ENCODE data around the gene ARHGAP1. TPM values are rescaled to one million over a fixed set of nuclear protein-coding genes. Genes with fewer than 3 reads are reported as not detected.

The ARHGAP1 gene
- total RNA-seq, 1 experiment from 2014 or later = 21.8 TPM

DNA sequence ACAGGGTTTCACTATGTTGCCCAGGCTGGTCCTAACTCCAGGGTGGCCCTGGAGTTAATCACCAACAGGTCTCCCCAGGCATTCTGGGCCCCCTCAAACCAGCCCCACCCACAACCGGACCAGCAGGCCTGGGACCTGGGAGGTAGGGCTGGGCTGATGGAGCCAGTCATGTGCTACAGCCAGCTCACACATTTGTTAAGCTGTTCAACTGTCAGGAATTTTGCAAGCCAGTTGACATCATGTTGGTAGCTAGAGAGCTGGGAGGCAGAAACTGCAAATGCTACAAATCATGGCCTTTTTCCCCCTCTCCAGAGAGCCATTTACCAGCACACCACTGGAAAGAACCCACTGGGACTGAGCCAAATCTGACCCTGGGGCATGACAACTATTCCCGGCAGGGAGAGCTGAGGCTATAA lies 6.8 kb downstream of the ARHGAP1 start:
- Histone ChIP-seq H3K9me3 (replicated peaks) (no peaks in the 10 kb centered on the region), H3K27ac (no peak overlapping the region), H3K36me3 (peaks cover 6% of the 10 kb centered on the region; the same call in 1 of the 2 replicates), H3K27me3 (no peaks in the 10 kb centered on the region), H3K4me1 (no peaks in the 10 kb centered on the region), H3K4me3 (no peak overlapping the region)
- DNase-seq = no peak

DNA sequence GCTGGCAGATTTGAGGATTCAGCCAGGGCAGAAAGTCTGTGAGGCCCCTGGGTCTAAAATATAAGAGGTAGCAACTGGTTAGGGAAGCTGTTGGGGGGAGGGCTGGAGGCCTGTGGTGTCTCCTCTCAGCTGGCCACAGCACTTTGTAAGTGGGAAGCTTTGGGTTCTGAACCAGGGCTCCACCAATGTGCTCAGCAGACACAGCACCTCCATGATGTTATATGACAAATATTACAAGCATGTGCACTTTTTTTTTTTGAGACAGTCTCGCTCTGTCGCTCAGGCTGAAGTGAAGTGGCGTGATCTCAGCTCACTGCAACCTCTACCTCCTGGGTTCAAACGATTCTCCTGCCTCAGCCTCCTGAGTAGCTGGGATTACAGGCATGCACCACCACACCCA lies 8.0 kb downstream of the ARHGAP1 start:
- no peaks in the 10 kb centered on the region for H3K27me3 ChIP-seq
- no peaks in the 10 kb centered on the region for H3K9me3 ChIP-seq (replicated peaks)
- peaks cover 12% of the 10 kb centered on the region; the same call in 1 of the 2 replicates for H3K36me3 ChIP-seq
- H3K4me3 ChIP-seq = no peak overlapping the region
- no peak for DNase-seq
- no peak overlapping the region for H3K27ac ChIP-seq
- H3K4me1 ChIP-seq = no peaks in the 10 kb centered on the region

DNA sequence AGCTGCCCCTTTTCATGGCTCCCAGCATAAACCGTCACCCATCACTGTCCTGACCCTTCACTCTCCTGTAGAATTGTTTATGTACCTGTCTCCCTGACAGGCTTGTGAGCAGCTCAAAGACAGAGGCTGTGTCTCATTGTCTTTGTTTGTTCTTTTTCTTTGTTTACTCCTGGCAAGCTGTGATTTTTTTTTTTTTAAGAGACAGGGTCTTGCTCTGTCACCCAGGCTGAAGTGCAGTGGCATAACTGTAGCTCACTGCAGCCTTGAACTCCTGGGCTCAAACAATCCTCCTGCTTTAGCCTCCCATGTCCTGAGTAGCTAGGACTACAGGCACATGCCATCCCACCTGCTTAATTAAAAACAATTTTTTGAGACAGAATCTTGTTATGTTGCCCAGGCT lies 9.7 kb downstream of the ARHGAP1 start:
- H3K36me3 ChIP-seq = peaks cover 14% of the 10 kb centered on the region; the same call in 1 of the 2 replicates
- no peak overlapping the region for H3K27ac ChIP-seq

DNA sequence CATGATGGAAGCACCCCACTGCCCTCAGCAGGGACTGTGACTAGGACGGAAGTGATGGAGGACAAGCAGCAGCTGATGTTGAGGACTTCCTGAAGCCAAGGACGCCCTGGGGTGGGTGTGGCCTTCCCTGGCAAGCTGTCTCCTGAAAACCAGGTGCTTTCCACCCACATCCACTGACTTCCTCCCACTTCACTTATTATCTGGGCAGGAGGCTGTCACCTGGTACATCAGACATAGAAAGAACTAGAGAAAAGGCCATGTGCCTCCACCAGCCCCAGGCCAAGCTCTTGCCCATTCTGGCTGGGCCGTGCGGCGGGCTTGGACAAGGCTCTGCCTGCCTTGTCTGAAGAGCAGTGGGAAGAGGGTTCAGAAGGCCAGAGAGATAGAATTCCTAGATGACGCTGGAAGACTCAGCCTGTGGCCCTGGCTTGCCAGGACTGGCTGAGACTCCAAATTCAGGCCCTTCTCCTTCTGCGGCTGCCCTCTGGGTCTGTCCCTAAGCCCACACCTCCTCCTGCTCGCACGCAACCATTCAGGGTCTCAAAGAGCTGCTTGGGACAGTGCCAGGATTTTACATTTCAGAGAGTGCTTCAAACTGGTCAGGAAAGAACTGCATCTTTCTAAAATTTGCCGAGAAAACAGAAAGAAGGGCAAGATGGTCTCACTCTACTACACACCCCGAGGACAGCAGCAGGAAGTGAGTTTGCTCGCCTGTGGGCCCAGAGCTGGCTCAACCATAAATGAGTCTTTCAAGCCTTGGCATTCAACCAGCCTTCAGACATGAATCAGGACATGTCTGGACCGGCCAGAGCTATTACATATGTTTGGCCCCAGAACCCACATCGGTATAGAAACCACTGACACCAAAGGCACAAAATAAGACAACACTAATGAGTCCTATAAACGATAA lies 13.3 kb downstream of the ARHGAP1 start:
- H3K27me3 ChIP-seq = no peaks in the 10 kb centered on the region
- H3K4me3 ChIP-seq = no peak overlapping the region
- H3K9me3 ChIP-seq (replicated peaks) = no peaks in the 10 kb centered on the region
- no peaks in the 10 kb centered on the region for H3K4me1 ChIP-seq
- H3K36me3 ChIP-seq = peaks cover 10% of the 10 kb centered on the region; the same call in 1 of the 2 replicates
- no peak overlapping the region for H3K27ac ChIP-seq
- no peak for DNase-seq

More for the DNA sequence above, 9.7 kb downstream of the ARHGAP1 start:
- no peaks in the 10 kb centered on the region for H3K27me3 ChIP-seq
- H3K4me3 ChIP-seq = no peak overlapping the region
- H3K4me1 ChIP-seq = no peaks in the 10 kb centered on the region
- no peaks in the 10 kb centered on the region for H3K9me3 ChIP-seq (replicated peaks)
- no peak for DNase-seq

DNA sequence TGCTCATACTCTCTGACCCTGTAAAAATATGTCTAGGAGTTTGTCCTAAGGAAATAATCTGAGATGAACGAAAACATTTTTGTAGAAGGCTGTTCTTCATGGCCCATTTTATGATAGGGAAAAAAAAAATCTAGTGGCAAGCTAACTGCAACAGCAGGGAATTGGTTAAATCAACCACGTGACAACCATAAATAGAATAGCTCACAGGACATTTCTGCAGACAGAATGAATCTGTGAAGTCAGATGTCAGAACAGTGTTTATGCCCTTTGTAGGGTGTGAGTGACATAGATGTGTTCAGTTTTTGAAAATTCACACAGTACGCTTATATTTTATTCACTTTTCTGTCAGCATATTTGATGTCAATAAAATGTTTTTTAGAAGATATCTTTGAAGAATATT lies 16.1 kb downstream of the ARHGAP1 start:
- Histone ChIP-seq H3K27me3 (no peaks in the 10 kb centered on the region), H3K36me3 (peaks cover 12% of the 10 kb centered on the region; the same call in 1 of the 2 replicates), H3K27ac (no peak overlapping the region), H3K9me3 (replicated peaks) (no peaks in the 10 kb centered on the region), H3K4me3 (no peak overlapping the region), H3K4me1 (no peaks in the 10 kb centered on the region)
- DNase-seq = no peak

DNA sequence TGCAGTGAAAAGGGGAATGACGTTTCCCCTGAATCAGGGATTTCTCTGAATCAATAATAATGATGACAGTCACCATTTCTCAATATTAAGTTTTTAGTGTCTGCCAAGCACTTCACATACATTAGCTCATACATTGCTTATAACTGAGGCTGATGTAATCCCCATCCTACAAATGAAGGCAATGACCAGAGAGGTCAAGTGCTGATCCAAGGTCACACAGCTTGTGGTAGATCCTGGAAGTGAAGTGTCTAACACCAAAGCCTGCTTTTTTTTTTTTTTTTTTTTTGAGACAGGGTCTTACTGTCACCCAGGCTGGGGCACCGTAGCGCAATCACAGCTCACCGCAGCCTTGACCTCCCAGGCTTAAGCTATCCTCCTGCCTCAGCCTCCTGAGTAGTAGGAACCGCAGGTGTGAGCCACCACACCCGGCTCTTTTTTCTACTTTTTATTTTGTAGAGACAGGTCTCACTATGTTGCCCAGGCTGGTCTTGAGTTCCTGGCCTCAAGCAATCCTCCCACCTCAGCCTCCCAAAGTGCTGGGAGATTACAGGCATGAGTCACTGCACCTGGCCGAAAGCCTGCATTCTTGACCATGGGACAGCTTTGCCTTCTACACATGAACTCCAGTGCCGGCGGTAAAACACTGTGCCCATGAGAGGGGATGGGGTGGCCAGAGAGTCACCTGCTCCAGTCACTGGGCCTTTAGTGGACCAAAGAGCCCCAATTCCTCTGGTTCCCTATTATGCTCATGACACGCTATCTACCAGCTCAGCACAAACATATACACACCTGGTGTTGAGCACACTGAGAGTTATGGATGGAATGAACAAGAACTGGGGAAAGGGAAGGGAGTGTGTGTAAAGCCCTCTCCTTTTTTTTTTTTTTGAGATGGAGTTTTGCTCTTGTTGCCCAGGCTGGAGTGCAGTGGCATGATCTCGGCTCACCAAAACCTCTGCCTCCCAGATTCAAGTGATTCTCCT lies 17.4 kb downstream of the ARHGAP1 start:
- H3K27me3 ChIP-seq = no peaks in the 10 kb centered on the region
- H3K36me3 ChIP-seq = peaks cover 13% of the 10 kb centered on the region; the same call in 1 of the 2 replicates
- H3K4me3 ChIP-seq = no peak overlapping the region
- H3K27ac ChIP-seq = no peak overlapping the region
- no peaks in the 10 kb centered on the region for H3K9me3 ChIP-seq (replicated peaks)
- H3K4me1 ChIP-seq = no peaks in the 10 kb centered on the region
- DNase-seq = no peak

DNA sequence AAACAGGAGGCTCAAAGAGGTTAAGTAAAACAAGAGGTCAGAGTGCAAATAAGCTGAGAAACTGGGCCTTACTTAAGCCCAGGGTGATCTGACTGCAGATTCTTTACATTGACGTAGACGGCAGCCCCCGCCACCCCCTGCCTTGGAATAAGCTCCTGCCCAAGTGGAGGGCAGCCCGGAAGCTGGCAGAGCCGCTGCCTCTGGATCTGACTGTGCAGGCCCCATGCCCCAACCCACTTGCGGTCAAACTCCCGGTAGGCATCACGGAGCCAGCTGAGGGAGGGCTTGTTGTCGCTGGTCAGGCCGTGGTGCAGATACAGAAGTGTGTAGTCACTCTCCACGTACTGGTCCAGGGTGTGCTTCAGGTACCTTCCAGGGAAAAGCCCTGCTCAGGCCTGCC lies 18.6 kb downstream of the ARHGAP1 start:
- Histone ChIP-seq H3K27me3 (no peaks in the 10 kb centered on the region), H3K4me3 (no peak overlapping the region), H3K27ac (no peak overlapping the region), H3K9me3 (replicated peaks) (no peaks in the 10 kb centered on the region), H3K36me3 (peaks cover 8% of the 10 kb centered on the region; the same call in 1 of the 2 replicates), H3K4me1 (peaks cover 2% of the 10 kb centered on the region; the same call in 1 of the 2 replicates)
- no peak for DNase-seq

DNA sequence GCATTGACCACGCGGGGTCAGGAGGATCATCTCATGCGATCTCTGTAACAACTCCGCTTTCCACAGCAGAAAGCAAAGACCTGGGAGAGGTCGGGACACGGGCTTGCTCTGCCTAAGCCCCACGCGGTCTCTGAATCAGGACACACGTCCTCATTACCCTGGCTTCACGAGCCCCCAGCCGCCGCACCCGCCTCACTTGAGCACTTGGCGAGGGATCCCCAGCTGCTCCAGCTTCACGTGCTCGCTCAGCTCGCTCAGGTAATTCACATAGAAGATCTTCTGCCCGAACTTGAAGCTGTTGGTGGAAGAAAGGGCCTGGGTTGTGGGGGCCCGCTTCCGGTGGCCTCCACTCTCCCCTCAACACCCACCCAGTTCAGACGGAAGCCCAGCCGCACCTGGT lies 19.6 kb downstream of the ARHGAP1 start:
- H3K9me3 ChIP-seq (replicated peaks) = no peaks in the 10 kb centered on the region
- H3K4me3 ChIP-seq = no peak overlapping the region
- H3K27me3 ChIP-seq = no peaks in the 10 kb centered on the region
- peaks cover 8% of the 10 kb centered on the region; the same call in 1 of the 2 replicates for H3K36me3 ChIP-seq
- no peak for DNase-seq
- H3K4me1 ChIP-seq = peaks cover 11% of the 10 kb centered on the region
- H3K27ac ChIP-seq = no peak overlapping the region

DNA sequence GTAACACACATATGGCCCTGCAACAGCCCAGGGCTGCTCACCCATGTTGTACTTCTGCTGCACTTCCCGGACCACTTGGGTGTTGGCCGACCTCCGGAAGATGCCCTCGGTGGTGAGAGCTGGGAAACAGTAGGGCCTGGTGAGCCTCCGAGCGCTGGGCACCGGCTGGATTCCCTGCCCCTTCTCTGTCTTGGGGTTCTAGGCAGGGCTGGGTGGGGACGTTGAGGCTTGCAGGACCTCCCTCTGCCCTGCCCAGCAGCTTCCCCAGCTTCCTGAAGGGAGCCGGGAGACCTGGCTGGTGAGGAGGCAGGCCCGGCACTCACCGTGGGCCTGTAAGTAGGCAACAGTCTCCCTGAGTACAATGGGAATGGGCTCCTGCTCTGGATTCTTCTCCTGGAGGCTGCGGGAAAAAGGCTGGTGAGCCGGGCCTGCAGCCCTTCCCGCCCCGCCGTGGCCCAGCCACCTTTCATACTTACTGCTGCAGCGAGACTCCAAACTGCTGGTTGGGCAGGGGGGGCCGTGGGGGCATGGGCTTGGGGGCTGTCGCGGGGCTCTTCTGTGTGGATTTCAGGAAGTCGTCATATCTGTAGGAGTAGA lies 20.2 kb downstream of the ARHGAP1 start:
- Histone ChIP-seq H3K4me1 (peaks cover 16% of the 10 kb centered on the region), H3K36me3 (0 out of 2 replicates have a peak, but pooled peaks cover 8% of the 10 kb centered on the region), H3K27me3 (no peaks in the 10 kb centered on the region), H3K4me3 (no peak overlapping the region), H3K9me3 (replicated peaks) (no peaks in the 10 kb centered on the region), H3K27ac (no peak overlapping the region)
- DNase-seq = no peak

DNA sequence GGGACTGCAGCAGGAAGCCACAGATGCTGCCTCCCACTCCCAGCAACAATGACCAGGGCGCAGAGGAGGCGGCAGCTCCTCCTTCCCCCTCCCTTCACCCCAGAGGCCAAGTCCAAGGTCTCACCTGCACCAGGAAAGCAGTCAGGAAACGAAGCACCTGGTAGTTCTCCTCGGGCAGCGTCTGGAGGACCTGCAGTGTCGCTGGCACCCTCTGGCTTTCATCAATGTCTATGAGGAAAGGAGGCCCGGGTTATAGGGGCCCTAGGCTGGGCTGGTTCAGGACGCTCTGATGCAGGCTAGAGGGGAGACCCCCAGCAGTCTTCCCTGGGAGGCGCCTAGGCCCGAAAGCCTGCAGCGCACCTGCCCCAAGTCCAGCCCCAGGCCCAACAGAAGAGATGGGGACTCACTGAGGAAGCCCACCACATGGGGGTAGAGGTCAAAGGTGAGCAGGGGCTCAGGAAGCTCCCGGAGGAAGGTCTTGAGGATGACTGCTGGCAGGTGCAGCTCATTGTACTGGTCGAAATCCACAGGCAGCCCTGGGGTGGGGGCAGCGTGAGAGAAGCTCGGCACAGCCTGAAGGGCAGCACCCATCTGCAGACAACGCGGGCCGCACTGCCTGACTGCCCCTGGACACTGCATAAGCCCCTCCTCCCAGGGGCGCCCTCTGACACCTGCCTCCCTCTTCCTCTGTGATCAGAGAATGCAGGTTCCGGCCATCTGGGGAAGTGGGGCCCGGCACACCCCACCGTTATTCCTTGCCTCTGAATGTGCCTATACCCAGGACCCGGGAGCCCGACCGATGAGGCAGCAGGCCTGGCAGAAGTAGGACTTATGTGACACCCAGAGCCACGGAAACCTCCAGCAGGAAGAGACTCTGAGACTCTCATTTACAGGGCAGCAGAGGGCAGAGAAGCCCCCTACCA lies 20.9 kb downstream of the ARHGAP1 start:
- Histone ChIP-seq H3K27me3 (no peaks in the 10 kb centered on the region), H3K27ac (no peak overlapping the region), H3K4me3 (no peak overlapping the region), H3K4me1 (peaks cover 20% of the 10 kb centered on the region), H3K9me3 (replicated peaks) (no peaks in the 10 kb centered on the region), H3K36me3 (0 out of 2 replicates have a peak, but pooled peaks cover 8% of the 10 kb centered on the region)
- DNase-seq = no peak

DNA sequence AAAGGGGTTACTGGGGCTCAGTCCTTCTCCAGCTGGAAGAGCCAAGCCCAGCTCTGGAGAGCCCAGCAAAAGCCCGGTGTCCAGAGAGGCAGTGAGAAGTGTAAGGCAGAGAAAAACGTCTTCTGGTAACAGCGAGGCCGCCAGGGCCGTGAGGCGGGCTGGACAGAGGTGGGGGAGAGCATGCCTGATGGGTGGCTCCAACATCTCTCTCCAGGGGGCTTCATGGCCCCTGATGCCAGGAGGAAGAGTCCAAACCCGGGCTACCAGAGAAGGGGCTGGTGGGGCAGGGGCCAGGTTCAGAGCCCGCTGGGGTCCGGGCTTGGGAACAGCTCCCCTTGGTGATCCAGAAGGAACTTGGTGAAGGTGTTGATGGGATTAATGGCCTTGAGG lies 21.7 kb downstream of the ARHGAP1 start:
- Histone ChIP-seq H3K9me3 (replicated peaks) (no peaks in the 10 kb centered on the region), H3K27ac (no peak overlapping the region), H3K4me3 (no peak overlapping the region), H3K4me1 (peaks cover 28% of the 10 kb centered on the region), H3K27me3 (no peaks in the 10 kb centered on the region), H3K36me3 (0 out of 2 replicates have a peak, but pooled peaks cover 8% of the 10 kb centered on the region)
- DNase-seq = no peak

DNA sequence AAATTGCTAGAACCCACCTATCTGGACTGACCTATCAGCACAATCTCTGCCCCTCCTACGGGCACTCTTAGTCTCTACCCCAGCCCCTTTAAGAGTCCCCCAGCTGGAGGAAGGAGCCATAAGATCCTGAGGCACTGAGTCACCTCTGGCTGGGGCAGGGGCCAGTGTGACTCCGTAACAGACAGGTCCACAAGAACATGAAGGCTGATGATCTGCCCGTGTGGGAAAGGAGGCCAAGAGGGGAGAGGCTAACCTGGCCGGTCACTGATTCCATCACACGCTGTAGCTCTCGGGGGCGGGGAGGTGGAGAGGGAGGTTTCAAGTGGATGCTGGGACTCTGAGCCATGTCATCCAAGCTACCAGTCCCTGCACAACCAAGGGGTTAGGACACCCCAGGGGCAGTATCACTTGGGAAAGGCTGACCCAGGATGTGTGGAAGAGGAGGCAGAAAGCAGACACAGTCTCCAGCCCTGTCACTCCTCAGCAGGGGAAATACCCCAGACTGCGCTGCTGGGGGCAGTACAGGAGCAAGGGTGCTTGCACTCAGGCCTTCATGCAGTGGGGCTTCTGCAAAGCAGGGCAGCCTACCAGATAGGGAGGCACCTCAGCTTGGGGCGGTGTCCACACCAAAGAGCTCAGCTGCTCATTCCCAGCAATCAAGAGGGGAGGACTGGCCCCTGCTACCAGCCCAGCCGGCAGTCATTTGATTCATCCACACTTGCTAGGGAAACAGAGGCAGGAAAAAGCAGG lies 22.3 kb downstream of the ARHGAP1 start:
- Histone ChIP-seq H3K9me3 (replicated peaks) (no peaks in the 10 kb centered on the region), H3K36me3 (0 out of 2 replicates have a peak, but pooled peaks cover 8% of the 10 kb centered on the region), H3K27ac (no peak overlapping the region), H3K4me3 (no peak overlapping the region), H3K27me3 (no peaks in the 10 kb centered on the region), H3K4me1 (peaks cover 33% of the 10 kb centered on the region)
- no peak for DNase-seq

DNA sequence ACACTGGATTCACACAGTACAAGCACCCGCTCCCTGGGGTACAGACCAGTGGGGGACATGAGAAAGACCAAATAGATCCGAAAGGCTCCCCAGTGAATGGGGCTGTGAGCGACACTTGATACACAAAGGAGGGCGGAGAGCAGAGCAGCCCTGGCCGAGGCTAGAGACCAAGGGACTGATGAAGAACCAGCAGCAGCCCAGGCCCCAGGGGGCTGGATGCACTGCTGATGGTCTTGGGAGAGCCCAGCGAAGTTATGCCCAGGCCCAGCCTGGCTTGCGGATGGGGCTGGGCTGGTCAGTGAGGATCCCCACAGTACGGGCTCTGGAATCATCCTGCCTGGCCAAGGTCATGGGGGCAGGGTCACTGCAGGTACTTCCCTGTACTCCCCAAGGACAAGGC lies 23.2 kb downstream of the ARHGAP1 start:
- no peaks in the 10 kb centered on the region for H3K9me3 ChIP-seq (replicated peaks)
- H3K27me3 ChIP-seq = no peaks in the 10 kb centered on the region
- H3K4me1 ChIP-seq = peaks cover 34% of the 10 kb centered on the region
- H3K36me3 ChIP-seq = peaks cover 8% of the 10 kb centered on the region; the same call in 1 of the 2 replicates
- no peak overlapping the region for H3K4me3 ChIP-seq
- no peak for DNase-seq
- H3K27ac ChIP-seq = no peak overlapping the region
